ENCODE results near the gene TGM2. TPM values are rescaled to one million over a fixed set of nuclear protein-coding genes. Genes with fewer than 3 reads are reported as not detected.

Gene TGM2
- total and polyA plus RNA-seq, 9 of the 15 experiments (the other 6 are each of a cell fraction or from before 2014, with no cell fraction given), result 5.5 to 78.5 (median 37.6) TPM

DNA sequence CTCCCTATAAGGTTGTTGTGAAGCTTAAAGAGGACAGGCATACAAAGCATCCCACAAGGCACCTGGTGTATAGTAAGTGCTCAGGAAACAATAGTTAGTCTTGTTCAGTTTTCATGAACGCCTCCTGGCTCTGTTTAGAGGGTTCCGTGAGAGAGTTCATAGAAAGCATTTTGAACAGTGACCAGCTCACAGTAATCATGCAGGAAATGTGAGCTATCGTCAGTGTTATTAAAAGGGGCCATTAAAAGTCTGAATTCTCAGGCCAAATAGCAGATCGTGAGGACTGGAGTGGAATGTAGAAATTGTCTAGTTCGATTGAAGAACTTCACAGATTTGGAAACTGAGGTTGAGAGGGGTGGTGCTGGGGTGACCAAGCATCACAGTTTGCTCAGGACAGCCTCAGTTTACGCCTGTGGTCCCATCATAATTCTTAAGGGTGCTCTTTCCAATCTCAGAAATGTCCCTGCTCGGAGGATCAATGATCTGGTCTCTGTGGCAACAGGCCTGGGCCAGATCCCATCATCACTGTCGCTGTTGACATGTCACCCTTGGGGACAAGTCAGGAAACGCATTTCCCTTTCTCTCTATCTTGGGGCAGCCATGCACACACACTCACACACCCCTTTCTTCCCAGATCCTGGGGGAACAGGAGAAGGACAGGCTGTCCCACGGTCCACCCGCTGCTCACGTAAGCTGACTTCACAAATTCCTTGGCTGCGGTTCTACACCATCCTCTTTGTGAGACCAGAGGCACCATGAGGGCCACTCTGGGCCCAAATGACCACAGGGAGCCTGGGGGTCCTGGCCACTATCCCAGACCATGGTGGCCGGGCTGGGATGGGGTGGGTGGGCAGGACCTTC is 7.2 kb downstream of the TGM2 start:
- Histone ChIP-seq H3K27ac (ENCODE audit: extremely low read depth, low read depth, low read length) (peak overlapping the region; percentile 84), H2AFZ (ENCODE audit: low read depth, low read length) (no peak overlapping the region), H3K79me2 (ENCODE audit: control insufficient read depth, insufficient read depth, low read length) (peaks cover 34% of the 10 kb centered on the region), H3K27me3 (ENCODE audit: control insufficient read depth in 2 of 2, insufficient read depth in 2 of 2, low read length in 2 of 2) (no peaks in the 10 kb centered on the region), H3K4me3 (no peak overlapping the region), H3K9ac (ENCODE audit: insufficient read depth in 1 of 2, low read depth in 2 of 2, low read length in 2 of 2) (peak overlapping the region; percentile 49 to 63; a peak in 3 of 4 replicates), H3K9me3 (replicated peaks; ENCODE audit: control insufficient read depth, insufficient read depth, low read depth, low read length) (no peaks in the 10 kb centered on the region), H3K9me1 (ENCODE audit: control insufficient read depth, insufficient read depth, low read length) (no peaks in the 10 kb centered on the region), H3K4me2 (ENCODE audit: insufficient read depth, low read length) (peak overlapping the region; percentile 75; the same call in 1 of the 2 replicates), H4K20me1 (replicated peaks; ENCODE audit: control insufficient read depth, insufficient read depth, low read length) (0 out of 2 replicates have a peak, but pooled peaks cover 5% of the 10 kb centered on the region), H3K4me1 (replicated peaks in 1 of 2; ENCODE audit: control insufficient read depth in 2 of 2, insufficient read depth in 2 of 2, low read length in 2 of 2) (peaks cover 48% of the 10 kb centered on the region in 2 experiments), H3K36me3 (ENCODE audit: control insufficient read depth, insufficient read depth, low read length) (peaks cover 73% of the 10 kb centered on the region)
- POLR2A ChIA-PET, result interaction anchor here (1.9 kb wide), 1 partner anchor 80 kb away, joined by 5 read pairs; no protein-coding TSS in a partner anchor
- intact Hi-C loops (cut with micrococcal nuclease) (no loop called here), in situ Hi-C loops (cut with MboI) (no loop called here)
- ATAC-seq (no peak), DNase-seq (ENCODE audit: extremely low read depth in 1 of 4, low spot score in 3 of 4) (no peak), FAIRE-seq (no peak)
- CTCF ChIA-PET (ENCODE audit: low intra/inter-chr PET ratio), result interaction anchor here (0.6 kb wide), 1 partner anchor 626 kb away, joined by 3 read pairs; no protein-coding TSS in a partner anchor
- TF ChIP-seq ZSCAN29 (IDR thresholded peaks at IDR 0.05) (no peak), NKRF (IDR thresholded peaks at IDR 0.05; ENCODE audit: borderline replicate concordance) (no peak), GATAD2A (IDR thresholded peaks at IDR 0.05) (0 out of 2 replicates have a peak, but pooled peaks have one; percentile 11), CBFB (CRISPR knock-in tag; IDR thresholded peaks at IDR 0.05) (0 out of 2 replicates have a peak, but pooled peaks have one; percentile 8)
- BruUV-seq (replicated peaks), result no TSS peak
- 89% methylated on average over 12 of the region's 14 CpGs for WGBS (ENCODE audit: insufficient coverage, low coverage, missing lambda C conversion rate)
